Ovary (tissue), 3 donors: Measurements from ENCODE around the gene FHOD3.

ENCODE experiments used
- CTCF ChIP-seq, 3 donors: fragments of 450-650 bp in 2 of 3; fragments of 200-600 bp in 1 of 3; IDR thresholded peaks; one replicate each; pipeline versions ENCODE4 v1.5.1 to v1.8.0; 2016 to 2022; ENCODE audit warnings: antibody characterized with exemption in 3 of 3, mild to moderate bottlenecking in 1 of 3
- POLR2A ChIP-seq: fragments of 450-650 bp; IDR thresholded peaks from one replicate; pipeline ENCODE4 v1.6.1; 2017; ENCODE audit warnings: antibody characterized with exemption, mild to moderate bottlenecking, moderate library complexity
- donor health status: DM: no; HTN: no; CAD: no.

DNA sequence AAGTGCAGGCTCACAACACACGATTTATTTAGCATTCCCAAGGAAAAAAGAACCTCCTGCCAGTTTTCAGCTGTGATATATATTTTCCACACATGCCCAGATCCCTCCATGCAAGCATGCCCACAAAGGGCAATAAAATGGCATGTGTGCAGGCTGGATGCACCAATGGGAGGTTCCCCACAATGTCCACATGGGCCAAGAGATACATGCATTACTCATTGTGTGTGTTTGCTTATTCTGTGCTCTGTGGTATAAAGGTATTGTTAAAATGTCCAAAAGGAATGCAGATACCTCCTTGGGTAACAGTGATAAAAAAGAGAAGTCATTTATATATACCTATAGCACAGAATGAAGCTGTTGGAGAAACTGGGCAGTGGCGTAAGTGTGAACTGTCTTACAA lies 207.4 kb downstream of the FHOD3 start:
- TF ChIP-seq CTCF (IDR thresholded peaks at IDR 0.05) (no peak), POLR2A (no peak)
